Endometrial microvascular endothelial cells (primary cell): ENCODE results near the gene DDX59. TPM values are rescaled to one million over a fixed set of nuclear protein-coding genes. Genes with fewer than 3 reads are reported as not detected.

ENCODE experiments used
- in situ Hi-C: cut with HindIII; loops from 2 replicates; pipeline ENCODE4 v1.10.0; 2017; ENCODE audit warnings: low sequenced_read_pairs, low pct_unique_long_range_greater_than_20kb; ENCODE audit errors: inconsistent ontology term
- total RNA-seq: library from RNA; depleted of rRNA; stranded (reverse); fragments of >200 nt; gene quantifications from one replicate; pipeline ENCODE4 v1.2.3, GENCODE V29; 2015; ENCODE audit errors: inconsistent ontology term

The DDX59 gene
- 16.8 TPM for total RNA-seq

GRCh38 chr1:200669314-200670241 lies at the start of gene DDX59:
TSS of gene DDX59 (minus strand) at chr1:200669907. CDS start at chr1:200666740, 3,167 bp downstream.
- in situ Hi-C loops, result no loop called here

GRCh38 chr1:200714504-200715187 lies 44.9 kb upstream of the DDX59 start:
- in situ Hi-C loops, result no loop called here

DNA sequence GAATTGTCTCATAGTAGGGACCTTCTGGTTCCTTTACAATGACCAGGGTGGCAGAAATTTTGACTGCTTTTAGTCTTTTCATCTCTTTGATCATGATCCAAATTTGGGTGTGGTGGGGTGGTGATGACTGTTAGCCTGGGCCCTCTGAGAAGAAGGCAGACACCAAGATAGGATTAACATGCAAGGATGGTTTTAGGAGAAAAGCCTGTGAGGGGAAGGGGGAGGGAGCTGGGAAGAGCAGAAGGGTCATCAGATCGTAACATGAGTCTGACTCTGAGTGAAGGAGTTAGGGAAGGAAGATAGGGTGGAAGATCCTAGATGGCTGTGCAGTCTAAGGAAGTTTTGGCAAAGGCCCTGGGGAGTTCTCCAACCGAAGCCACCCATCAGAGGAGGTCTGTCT lies 40.5 kb upstream of the DDX59 start:
- in situ Hi-C loops, result no loop called here

DNA sequence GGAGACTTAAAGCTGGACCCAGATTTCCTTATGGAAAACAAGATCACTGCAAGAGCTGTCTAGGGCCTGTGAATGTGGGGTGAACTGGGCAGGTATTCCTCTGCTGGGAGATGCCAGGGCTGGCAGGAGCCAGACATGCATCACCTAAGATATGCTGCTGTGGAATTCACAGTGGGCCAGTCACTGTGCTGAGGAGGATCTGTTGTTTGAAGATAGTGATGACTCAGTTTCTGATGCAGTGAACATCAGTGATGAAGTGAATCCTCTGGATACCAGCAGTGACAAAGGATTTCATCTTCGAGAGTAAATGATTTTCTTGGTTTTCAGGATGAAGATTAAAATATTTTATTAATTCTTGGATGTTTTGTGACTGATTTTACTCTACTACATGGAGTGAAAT lies 39.1 kb upstream of the DDX59 start:
- in situ Hi-C loops, result no loop called here

GRCh38 chr1:200708161-200708560 lies 38.5 kb upstream of the DDX59 start:
- in situ Hi-C loops, result no loop called here

DNA sequence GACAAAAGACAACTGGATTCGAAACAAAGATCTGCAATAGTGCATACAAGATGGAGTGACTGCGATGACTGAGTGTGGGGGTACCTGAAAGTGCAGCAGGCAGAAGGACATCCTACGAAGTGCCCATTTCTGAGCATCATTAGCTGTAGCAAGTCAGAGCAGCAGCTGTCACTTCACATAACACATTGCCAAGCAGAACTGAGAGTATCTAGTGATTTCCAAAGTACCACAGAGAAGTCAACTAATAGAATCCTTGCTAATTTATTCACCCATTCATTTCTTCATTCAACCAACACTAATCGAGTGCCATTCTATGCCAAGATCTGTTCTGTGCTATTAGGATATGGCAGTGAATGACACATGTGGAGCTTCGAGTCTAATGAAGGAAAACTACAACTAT lies 37.4 kb upstream of the DDX59 start:
- in situ Hi-C loops, result no loop called here

GRCh38 chr1:200706111-200706814 lies 36.6 kb upstream of the DDX59 start:
- in situ Hi-C loops, result no loop called here

DNA sequence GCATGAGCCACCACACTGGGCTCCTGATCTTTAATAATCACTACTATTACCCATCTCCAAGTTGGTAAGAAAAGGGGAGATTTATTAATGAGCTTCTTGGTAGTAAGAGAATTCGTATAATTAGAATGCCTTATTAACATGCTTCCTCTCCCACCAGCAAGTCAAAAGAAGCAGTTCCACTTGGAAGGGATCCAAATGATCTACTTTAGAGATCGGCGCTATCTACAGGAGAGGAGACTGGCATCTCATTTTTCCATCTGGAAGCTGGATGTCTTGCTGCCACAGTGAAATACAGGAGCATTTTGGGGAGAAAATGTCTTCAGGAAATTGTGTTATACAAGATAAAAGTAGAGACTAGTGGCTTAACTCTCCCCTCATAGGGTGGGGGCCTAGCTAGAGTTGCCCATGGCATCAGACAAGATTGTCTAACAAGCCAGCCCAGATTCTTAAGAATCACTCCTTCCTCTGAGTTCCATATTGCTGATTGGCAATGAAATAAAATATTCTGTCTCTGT lies 35.3 kb upstream of the DDX59 start:
- in situ Hi-C loops, result no loop called here

DNA sequence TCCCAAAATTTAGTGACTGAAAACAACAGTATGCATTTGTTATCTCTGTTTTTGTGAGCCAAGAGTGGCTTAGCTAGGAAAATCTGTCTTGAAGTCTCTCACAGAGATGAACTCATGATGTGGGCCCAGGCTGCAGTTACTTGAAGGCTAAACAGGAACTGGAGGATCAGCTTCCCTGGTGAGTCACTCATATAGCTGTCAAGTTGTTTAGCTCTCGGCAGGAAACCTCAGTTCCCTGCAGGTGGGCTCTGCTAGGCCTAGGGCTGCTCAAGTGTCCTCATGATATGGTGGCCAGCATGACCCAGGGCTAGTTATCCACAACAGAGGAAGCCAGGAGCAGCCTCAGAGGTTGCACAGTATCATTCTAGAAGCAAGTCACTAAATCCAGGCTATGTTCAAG lies 30.2 kb upstream of the DDX59 start:
- in situ Hi-C loops, result no loop called here

- in situ Hi-C loops, result no loop called here
Observed at GRCh38 chr1:200694738-200695137, 25.0 kb upstream of the DDX59 start.

- in situ Hi-C loops, result no loop called here
Observed at GRCh38 chr1:200693327-200693726, 23.6 kb upstream of the DDX59 start.

DNA sequence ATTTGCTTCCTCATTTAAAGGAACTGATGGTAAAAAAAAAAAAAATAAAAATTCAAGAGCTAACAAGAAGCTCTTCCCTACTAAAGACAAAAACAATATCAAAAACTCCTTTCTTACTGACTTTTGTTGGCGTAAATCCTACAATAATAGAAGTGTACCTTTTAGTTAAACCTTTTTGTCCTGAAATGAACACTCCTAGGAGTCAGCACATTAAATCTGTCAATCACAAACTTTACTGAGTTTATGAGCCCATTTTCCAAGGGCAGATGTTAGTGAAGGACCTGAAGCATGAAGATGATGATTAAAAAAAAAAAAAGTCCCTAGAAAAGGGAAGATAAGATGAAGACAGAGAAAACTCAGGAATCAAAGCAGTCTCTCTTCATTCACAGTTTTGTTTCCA lies 22.6 kb upstream of the DDX59 start:
- in situ Hi-C loops, result no loop called here

- in situ Hi-C loops, result no loop called here
Observed at GRCh38 chr1:200686620-200687019, 16.9 kb upstream of the DDX59 start.

DNA sequence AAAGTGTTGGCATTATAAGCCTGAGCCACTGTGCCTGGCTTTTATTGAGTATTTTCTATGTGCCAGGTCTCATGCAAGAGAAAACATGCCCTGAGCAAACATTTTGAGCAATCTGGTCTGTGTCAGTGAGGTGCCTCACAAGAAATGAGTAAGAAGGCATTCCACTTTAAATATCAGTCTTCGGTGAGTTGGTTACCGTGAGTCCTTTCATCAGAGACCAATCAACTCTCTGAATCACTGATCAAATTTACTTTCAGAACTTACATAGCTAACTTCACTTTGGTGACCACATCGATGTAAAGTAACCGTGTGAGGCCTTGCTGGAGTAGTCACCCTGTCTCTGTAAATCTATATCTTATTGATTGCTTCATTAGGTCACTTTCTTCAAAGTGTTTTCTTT lies 14.3 kb upstream of the DDX59 start:
- in situ Hi-C loops, result no loop called here

GRCh38 chr1:200683298-200683697 lies 13.6 kb upstream of the DDX59 start:
- in situ Hi-C loops, result no loop called here

DNA sequence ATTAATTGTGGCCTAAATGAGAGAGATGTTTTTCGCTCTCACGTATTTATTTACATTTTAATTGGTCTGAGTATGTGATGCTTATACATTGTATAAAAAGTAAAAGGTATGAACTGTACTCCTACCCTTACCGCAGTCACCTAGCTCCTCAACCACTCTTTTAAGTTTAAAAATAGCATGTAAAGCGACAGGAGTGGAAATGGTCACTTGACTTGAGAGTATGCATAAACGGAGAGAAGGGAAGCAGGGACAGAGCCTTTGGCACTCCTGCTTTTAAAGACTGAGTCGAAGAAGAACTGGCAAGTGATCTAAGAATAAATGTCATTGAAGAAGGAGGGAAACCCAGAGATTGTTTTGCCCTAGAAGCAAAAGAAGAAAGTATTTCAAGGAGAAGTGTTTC lies 11.5 kb upstream of the DDX59 start:
- in situ Hi-C loops, result no loop called here

DNA sequence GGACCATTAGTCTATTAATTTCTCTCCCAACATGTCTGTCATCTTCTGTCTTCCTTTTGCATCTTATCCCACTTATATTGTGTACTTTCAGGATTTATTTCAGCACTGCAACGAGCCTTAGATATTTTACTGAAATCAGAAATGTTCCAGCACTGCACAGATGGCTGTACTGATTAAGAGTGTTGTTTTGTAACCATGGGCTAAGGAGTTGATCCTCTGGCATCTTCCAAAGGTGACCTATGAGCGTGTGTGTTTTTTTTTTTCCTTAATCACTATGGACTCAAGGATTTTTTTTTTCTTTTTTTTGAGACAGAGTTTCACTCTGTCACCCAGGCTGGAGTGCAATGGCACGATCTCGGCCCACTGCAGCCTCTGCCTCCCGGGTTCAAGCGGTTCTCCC lies 7.1 kb upstream of the DDX59 start:
- in situ Hi-C loops, result no loop called here

DNA sequence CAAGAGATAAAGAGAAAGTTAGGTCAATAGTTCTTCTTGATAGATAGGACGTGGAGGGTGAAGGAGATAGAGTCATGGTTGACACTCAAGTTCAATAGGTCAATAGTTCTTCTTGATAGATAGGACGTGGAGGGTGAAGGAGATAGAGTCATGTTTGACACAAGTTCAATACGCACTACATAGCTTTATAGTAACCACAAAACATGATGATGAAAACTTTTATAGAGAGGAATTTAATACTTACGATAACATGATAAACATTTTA lies 5.8 kb upstream of the DDX59 start:
- in situ Hi-C loops, result no loop called here

DNA sequence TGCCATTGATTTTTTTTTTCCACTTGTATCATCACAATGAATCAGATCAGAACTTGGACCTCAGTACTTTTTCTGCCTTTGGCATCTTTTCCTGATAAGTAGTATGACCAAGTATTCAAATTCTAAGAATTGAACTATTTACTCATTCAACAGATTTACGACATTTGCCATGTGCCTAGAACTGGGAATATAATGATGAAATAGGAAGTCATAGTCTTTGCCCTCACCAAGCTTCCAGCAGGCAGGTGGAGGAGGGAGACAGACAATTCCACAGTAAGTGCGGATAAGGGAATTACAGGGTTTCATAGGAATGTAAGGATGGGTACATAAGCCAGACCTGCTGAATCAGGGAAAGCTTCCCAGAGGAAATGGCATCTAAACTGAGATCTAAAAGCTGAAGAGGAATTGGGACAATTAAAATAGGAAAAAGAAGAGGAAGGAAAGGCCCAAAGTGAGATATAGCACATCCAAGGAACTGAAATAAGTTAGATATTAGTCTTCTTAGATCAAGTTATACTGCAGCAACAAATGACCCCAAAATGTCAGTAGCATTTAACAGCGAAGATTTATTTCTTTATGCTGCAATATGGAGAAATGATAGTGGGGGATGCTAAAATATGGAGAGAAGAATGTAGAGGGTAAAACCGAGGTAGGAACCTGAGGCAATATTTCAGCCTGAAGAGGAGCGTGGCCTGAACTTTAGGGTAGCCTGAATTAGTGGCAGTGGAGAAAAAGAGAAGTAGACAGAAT lies 5.3 kb upstream of the DDX59 start:
- in situ Hi-C loops, result no loop called here
